ENCODE results near the gene PALB2. TPM values are rescaled to one million over a fixed set of nuclear protein-coding genes. Genes with fewer than 3 reads are reported as not detected.

PALB2 gene
- total RNA-seq, 2 donors from 2014 or later, result 21.6 to 22.9 TPM

- Mint-ChIP-seq H3K36me3 (peaks cover 6 to 8% of the 10 kb centered on the region in 2 donors), H3K9me3 (no peaks in the 10 kb centered on the region), H3K27ac (no peak overlapping the region)
- no peak for ATAC-seq
- DNase-seq (ENCODE audit: low spot score in 2 of 2), result no peak
Measured at GRCh38 chr16:23572394-23572793, 68.7 kb downstream of the PALB2 start.

DNA sequence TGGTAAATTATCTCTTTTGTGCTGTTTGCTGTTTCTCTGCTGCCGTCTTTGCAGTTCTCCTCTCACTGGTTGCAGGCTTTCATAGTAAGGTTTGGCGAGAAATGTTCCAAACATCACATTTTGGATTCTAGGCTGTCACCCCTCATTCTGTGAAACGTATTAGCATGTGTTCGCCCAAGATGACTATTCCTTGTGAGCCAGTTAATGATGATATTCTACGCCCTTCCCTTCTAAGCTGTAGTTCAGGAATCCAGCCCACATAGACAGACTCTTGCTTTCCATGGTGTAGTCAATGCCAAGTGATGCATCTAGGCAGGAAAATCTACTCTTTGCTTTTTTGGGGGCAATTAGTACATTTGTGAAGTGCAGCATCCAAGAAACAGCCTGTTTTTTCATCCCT, 69.2 kb downstream of the PALB2 start:
- H3K36me3 Mint-ChIP-seq, result peaks cover 6 to 9% of the 10 kb centered on the region in 2 donors
- H3K9me3 Mint-ChIP-seq, result no peaks in the 10 kb centered on the region
- no peak for DNase-seq (ENCODE audit: low spot score in 2 of 2)
- ATAC-seq, result no peak
- no peak overlapping the region for H3K27ac Mint-ChIP-seq

- Mint-ChIP-seq H3K9me3 (no peaks in the 10 kb centered on the region), H3K27ac (peak overlapping the region in 1 of 2 donors; percentile 47), H3K36me3 (peaks cover 6 to 9% of the 10 kb centered on the region in 2 donors)
- DNase-seq (ENCODE audit: low spot score in 2 of 2) (no peak), ATAC-seq (no peak)
Measured at GRCh38 chr16:23570992-23571632, 70.0 kb downstream of the PALB2 start.

DNA sequence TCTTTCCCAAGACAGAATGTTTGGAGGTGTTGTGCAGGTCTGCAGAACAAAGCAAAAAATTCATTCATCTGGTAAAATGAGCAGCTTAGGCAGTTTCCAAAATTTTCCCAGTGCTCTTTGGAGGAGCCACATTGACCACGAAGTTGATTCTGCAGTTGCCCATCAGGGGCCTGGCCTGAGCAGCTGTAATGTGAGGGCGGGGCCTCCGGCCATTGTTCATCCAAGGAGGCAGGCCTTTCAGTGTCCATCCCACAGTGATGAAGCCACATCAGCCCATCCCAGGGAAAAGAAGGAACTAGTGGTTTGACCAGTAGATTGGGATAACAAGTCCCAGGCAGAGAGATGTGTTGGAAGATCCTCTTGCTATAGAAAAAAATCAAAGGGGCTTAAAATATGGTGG, 73.5 kb downstream of the PALB2 start:
- ATAC-seq (no peak), DNase-seq (ENCODE audit: low spot score in 2 of 2) (no peak)
- H3K27ac Mint-ChIP-seq, result no peak overlapping the region
- H3K36me3 Mint-ChIP-seq, result peaks cover 14 to 18% of the 10 kb centered on the region in 2 donors
- H3K9me3 Mint-ChIP-seq, result no peaks in the 10 kb centered on the region

GRCh38 chr16:23566724-23567123, 74.4 kb downstream of the PALB2 start:
- H3K36me3 Mint-ChIP-seq, result peaks cover 14 to 24% of the 10 kb centered on the region in 2 donors
- ATAC-seq (no peak), DNase-seq (ENCODE audit: low spot score in 2 of 2) (no peak)
- H3K27ac Mint-ChIP-seq, result peak overlapping the region in 1 of 2 donors; percentile 36
- H3K9me3 Mint-ChIP-seq, result no peaks in the 10 kb centered on the region

DNA sequence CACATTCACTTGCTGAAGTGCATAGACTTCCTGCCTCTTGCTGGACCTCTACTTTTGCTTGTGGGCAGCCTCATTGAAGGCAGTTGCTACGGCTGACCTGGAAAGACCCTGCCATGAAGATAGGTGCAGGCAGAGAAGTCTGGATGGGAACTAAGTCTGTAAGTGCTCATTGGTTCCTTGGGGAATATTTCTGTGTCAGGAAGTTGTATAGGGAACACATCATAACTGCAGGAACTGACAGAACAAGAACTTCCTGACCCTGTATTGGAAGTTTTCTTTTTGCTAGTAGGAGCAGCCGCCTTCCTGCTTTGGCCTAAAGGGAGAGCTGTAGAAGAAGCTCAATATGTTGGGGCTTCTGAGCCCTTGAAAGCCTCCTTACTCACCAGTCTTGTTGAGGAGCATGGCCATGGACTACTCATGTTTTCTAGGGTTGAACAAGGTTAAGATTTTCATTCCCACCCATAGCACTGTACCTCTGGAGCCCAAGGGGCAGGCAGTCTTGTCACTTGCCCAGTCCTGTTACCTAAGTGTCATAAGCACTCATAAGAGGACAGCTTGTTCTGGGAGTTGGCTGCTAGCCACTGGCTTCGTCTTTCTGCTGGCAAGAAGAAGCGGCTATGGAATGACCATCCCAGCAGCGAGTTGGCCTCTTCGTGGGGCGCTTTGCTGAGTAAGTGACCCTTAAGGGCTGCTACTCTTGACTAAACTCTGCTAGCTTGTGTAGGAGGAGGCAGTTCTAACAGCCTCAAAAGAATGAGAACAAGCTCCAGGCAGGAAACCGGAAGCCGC, 76.3 kb downstream of the PALB2 start:
- no peak for ATAC-seq
- no peak overlapping the region for H3K27ac Mint-ChIP-seq
- no peak for DNase-seq (ENCODE audit: low spot score in 2 of 2)
- peaks cover 12 to 22% of the 10 kb centered on the region in 2 donors for H3K36me3 Mint-ChIP-seq
- H3K9me3 Mint-ChIP-seq, result no peaks in the 10 kb centered on the region

GRCh38 chr16:23563186-23563585, 77.9 kb downstream of the PALB2 start:
- ATAC-seq (no peak), DNase-seq (ENCODE audit: low spot score in 2 of 2) (no peak)
- Mint-ChIP-seq H3K9me3 (no peaks in the 10 kb centered on the region), H3K27ac (peak overlapping the region in 1 of 2 donors; percentile 53), H3K36me3 (peaks cover 8 to 20% of the 10 kb centered on the region in 2 donors)

DNA sequence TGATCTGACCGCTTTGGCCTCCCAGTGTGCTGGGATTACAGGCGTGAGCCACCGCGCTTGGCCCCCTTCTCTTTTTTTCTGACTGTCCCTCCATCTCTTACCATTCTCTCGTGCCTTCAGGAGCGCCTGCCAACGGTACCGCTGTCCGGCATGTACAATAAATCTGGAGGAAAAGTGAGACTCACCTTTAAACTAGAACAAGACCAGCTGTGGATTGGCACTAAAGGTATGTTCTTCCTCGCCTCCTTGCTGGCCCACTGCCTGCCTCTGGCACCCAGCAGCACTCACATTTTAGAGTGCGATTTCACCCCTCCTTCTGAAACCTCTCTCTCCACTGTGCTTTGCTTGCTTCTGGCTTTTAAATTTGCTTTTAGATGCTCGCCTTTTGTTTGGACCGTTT, 78.6 kb downstream of the PALB2 start:
- ATAC-seq (no peak), DNase-seq (ENCODE audit: low spot score in 2 of 2) (no peak)
- Mint-ChIP-seq H3K27ac (peak overlapping the region; percentile 53 to 88), H3K36me3 (peaks cover 8 to 17% of the 10 kb centered on the region in 2 donors), H3K9me3 (no peaks in the 10 kb centered on the region)

DNA sequence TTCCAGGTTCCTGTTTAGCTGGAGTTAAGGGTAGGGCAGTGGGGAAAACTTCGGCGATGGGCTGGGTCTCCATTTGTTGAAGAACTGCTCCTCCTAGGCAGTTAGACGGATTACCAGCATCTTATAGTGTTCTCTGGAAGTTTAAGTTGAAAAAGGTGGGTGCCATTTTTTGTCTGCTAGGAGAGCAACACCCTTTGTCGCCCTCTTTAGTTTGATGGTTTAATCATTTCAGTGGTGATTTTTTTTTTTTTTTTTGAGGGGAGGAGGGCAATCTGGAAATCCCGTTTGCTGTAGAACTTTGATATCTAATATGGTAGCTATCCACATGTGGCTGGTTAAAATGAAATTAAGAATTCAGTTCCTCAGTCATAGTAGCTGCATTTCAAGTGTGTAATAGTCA, 79.5 kb downstream of the PALB2 start:
- H3K36me3 Mint-ChIP-seq, result peaks cover 14 to 22% of the 10 kb centered on the region in 2 donors
- peak overlapping the region; percentile 54 to 74 for H3K27ac Mint-ChIP-seq
- DNase-seq (ENCODE audit: low spot score in 2 of 2) (no peak), ATAC-seq (no peak)
- no peaks in the 10 kb centered on the region for H3K9me3 Mint-ChIP-seq

DNA sequence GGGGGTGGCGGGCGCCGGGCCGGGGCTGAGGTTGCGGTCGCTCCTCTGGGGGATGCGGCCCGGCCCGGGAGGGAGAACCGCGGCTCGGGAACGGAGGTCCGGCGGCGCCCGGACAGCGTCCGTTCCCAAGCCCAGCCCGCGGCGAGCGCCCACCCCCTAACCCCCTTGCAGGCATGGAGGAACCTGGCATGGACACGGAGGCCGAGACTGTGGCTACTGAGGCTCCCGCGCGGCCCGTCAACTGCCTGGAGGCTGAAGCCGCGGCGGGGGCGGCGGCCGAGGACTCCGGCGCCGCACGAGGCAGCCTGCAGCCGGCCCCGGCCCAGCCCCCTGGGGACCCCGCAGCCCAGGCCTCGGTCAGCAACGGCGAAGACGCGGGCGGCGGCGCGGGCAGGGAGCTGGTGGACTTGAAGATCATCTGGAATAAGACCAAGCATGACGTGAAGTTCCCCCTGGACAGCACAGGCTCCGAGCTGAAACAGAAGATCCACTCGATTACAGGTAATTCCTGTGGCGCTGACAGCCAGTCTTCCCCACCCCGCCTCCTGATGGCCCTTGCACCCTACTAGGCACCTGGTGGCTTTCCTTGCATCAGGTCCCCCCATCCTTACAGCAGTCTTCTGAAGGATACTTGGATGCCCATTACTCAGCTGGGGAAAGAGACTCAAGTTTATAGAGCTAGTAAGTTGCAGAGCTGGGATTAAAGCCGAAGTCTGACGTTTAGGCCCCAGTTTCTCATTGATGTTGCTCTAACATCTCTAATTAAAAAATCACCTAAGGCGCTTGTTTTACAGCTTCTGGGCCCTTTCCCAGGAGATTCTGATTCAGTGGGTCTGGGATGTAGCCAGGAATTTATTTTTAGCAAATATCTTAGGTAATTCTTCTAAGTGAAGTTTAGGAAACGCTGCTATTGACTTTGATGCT, 83.1 kb downstream of the PALB2 start:
- DNase-seq (ENCODE audit: low spot score in 2 of 2) (no peak), ATAC-seq (peak in 1 of 2 donors; percentile 4)
- Mint-ChIP-seq H3K9me3 (no peaks in the 10 kb centered on the region), H3K36me3 (peaks cover 8 to 17% of the 10 kb centered on the region in 2 donors), H3K27ac (peak overlapping the region; percentile 94 to 98)

GRCh38 chr16:23556881-23557778, 84.0 kb downstream of the PALB2 start, which contains the start of the genes EARS2 and UBFD1:
TSS of gene EARS2 (minus strand) at chr16:23557350. CDS start at chr16:23557343, 7 bp downstream.
TSS of gene UBFD1 (plus strand) at chr16:23557727. CDS start at chr16:23557743, 16 bp downstream.
- H3K36me3 Mint-ChIP-seq, result peaks cover 8 to 10% of the 10 kb centered on the region in 2 donors
- DNase-seq (ENCODE audit: low spot score in 2 of 2) (peak; percentile 97 to 99), ATAC-seq (peak; percentile 92 to 94)
- peak within 1 kb of the TSS; percentile 94 to 98 for H3K27ac Mint-ChIP-seq
- H3K9me3 Mint-ChIP-seq, result no peaks in the 10 kb centered on the region

DNA sequence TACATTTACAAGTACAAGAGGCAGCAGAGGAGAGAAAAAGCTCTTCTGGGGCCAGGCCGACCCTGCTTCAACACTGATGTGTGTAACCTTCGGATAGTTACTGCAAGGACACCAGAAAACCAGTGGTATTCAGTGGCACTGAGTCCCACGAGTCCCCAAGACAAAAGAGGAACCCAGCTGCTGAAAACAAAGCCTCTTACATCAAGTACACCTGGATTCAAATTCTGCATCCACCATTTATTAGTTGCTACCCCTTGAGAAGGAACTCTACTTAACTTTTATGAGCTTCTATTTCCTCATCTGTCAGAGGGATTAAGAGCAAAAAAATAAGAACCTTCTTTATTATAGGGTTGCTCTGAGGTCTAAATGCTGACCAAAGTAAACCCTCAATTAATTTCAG, 86.6 kb downstream of the PALB2 start:
- H3K36me3 Mint-ChIP-seq, result peaks cover 9 to 14% of the 10 kb centered on the region in 2 donors
- no peak for ATAC-seq

More for the DNA sequence above, 86.6 kb downstream of the PALB2 start:
- Mint-ChIP-seq H3K27ac (no peak overlapping the region), H3K9me3 (no peaks in the 10 kb centered on the region)
- DNase-seq (ENCODE audit: low spot score in 2 of 2), result no peak

Data from activated naive CD4-positive, alpha-beta T cell treated with anti-CD3 and anti-CD28 coated beads, Interleukin-2, amount 50 U/mL, for 72 hours (primary cell).